ENCODE results near the gene HSP90AA1.

HSP90AA1 gene

GRCh38 chr14:102035914-102036313 lies 50.9 kb downstream of the HSP90AA1 start:
- no peak for DNase-seq

- no peak for DNase-seq
These were observed 52.5 kb downstream of the HSP90AA1 start for GRCh38 chr14:102034301-102034700.

- DNase-seq: no peak
These were observed 53.6 kb downstream of the HSP90AA1 start for GRCh38 chr14:102033241-102033640.

Measured in NCI-H2227 treated with DMSO at 0.1 percent for 48 hours (cell line).